ENCODE data around the gene ANKRD61.
"Not testable (repeated sequence)": the region's sequence is repeated elsewhere in the genome, so short reads cannot be mapped to it uniquely, and the experiment has no call there.

Gene ANKRD61

GRCh38 chr7:6030988-6031387 lies at the start of gene ANKRD61:
Gene ANKRD61 (plus strand): TSS chr7:6031376. CDS start chr7:6031376, 0 bp downstream.
- no peak for DNase-seq

DNA sequence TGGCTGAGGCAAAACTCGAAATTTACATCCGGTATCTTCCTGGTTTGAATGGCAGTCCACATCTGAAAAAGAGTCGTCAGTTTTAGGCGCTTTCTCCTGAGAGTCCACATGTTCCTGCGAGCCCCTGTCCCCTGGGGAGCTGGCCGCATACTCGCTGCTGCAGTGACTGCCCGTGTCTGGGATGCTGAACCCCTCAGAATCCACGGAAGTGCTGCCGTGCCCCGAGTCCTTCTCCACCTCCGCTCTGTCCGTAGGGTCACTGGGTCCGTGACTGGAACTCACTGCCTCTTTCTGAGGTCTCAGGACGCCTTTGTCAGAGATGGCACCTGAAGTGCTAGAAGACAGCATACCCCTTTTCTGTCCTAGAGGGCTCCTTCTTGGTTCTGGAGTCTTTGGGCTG lies 44.1 kb upstream of the ANKRD61 start:
- not testable (repeated sequence) for DNase-seq

DNA sequence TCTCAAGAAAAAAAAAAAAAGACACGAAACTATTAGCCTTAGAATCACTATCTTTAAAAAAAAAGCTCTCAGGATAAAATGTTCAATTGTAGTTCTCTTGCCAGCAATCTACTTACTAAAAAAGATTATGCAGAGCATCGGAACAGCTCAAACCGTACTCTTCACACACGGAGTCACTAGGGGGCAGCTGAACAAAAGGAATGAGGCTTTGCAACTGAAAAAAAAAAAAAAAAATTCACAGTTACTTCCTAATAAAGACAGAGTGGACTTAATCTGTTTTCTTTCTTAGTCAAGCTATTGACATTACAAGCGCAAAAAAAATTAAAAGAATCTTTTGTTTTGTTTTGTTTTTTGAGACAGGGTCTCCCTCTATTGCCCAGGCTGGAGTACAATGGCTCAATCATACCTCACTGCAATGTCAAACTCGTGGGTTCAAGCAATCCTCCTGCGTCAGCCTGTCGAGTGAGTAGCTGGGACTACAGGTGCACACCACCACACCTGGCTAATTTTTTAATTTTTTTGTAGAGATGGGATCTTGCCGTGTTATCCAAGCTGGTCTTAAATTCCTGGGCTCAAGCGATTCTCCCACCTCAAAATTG lies 33.9 kb upstream of the ANKRD61 start:
- DNase-seq: peak; percentile 14

- no peak for DNase-seq
Observed at GRCh38 chr7:6007386-6007785, 23.8 kb upstream of the ANKRD61 start.

- DNase-seq: not testable (repeated sequence)
Observed at GRCh38 chr7:6007835-6008590, 23.2 kb upstream of the ANKRD61 start.

DNA sequence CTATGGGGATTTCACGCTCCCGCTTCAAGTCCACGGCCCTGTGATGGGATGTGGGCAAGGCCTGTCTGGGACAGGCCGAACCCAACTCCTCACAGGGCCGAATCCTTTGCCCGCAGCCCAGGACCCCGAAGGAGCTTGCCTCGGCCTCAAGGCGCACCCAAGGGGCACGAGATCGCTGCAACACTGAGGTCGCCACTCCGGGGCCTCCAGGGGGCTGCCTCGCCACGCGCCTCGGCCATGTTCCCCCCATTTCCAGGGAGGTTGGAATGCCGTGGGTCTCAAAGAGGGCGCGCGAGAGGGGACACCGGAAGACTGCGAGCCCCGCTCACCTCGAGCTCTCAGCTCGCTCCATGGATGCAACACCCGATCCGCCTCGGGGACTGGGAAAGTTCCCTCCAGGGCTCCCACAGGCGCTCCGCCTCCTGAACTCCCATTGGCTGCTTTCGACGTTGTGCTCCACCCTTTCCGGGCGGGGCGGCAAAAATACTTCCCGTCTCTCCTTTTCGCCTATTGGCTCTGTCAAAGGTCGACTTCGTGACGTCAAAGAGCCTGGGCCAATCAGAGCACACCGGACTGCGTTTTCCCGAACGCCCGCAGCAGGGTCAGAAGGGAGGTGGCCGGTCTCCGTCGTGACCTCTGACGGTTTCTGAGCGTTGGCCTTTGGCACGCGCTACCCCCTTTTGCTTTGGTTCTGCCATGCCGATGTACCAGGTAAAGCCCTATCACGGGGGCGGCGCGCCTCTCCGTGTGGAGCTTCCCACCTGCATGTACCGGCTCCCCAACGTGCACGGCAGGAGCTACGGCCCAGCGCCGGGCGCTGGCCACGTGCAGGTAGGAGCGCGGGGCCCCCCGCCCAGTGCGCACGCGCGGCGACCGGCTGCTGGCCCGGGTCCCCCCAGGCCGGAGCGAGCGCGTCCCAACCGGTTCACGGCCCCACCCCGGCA lies 22.2 kb upstream of the ANKRD61 start, which contains the start of the genes AIMP2 and PMS2:
AIMP2 (plus strand) TSS at position 605 of the 944 bp plus-strand sequence; CDS start at position 697, 92 bp downstream.
PMS2 (minus strand) TSS at position 382 of the 944 bp plus-strand sequence; CDS start at position 352, 30 bp downstream.
- peak; percentile 91 for DNase-seq

DNA sequence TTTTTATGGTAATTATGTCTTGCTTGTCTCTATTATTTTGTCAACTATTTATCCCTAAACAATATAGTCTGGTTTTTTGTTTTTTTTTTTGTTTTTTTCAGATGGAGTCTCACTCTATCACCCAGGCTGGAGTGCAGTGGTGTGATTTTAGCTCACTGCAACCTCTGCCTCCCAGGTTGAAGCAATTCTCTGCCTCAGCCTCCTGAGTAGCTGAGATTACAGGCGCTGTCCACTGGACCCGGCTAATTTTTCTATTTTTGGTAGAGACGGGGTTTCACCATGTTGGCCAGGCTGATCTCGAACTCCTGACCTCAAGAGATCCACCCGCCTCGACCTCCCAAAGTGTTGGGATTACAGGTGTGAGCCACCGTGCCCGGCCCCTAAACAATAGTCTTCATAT lies 20.8 kb upstream of the ANKRD61 start:
- not testable (repeated sequence) for DNase-seq

DNA sequence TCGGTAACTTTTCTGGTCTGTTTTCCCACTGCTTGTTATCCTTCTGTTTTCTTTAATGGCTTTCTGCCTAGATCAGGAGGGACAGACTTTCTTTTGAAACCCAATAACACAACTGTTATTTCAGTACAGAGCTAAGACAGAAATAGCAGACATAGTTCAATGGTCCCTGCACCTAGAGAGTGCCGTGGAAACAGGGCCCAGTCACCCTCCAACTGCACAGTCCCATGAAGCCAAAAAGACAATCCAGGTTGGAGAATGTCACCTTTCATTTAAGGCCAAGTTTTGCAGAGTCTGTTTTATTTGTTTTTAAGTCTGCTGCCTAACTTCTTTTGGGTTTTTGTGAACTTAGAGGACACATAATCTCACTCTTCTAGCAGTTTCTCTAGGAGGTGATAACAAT lies 19.6 kb upstream of the ANKRD61 start:
- DNase-seq: no peak

DNA sequence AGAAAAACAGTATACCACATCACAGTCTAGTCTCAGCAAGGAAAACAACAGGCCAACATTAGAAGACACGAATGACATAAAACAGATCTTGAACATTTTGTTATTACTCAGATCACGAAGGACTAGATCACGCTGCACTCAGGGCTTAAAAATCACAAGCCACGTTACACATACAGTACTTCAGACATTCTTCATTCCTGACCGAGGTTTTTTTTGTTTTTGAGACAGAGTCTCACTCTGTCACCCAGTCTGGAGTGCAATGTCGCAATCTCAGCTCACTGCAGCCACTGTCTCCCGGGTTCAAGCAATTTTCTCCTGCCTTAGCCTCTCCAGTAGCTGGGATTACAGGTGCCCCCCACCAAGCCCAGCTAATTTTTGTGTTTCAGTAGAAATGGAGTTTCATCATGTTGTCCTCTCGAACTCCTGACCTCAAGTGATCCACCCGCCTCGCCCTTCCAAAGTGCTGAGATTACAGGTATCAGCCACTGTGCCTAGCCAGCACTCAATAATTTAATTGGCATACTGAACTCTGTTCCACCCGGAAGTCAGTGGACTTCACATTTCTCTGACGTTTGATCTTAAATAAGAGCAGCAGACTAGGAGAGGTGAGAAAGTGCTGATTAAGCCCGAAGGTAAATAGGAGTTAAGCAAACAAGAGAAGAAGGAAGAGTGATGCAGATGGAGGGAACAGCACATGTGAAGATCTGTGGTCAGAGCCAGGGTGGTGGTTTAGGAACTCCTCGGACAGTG lies 18.6 kb upstream of the ANKRD61 start:
- no peak for DNase-seq

GRCh38 chr7:6015917-6016652 lies 15.1 kb upstream of the ANKRD61 start:
- no peak for DNase-seq

DNA sequence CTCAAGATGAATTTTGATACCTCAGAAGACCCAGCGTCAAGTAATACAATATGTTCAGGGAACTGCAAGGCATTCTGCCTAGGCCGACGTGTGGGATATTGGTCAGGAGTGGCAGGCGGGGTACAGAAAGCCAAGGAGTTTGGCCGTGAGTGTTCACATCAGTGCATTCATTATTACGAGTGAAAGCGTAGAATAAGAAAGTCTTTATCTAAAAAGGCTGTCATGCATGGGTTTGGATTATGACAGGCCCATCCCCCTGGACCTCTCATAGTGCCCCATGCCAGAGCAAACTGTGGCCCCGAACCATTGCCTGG lies 14.6 kb upstream of the ANKRD61 start:
- no peak for DNase-seq

GRCh38 chr7:6020371-6021286 lies 10.5 kb upstream of the ANKRD61 start:
- DNase-seq: no peak

GRCh38 chr7:6022707-6023106 lies 8.5 kb upstream of the ANKRD61 start:
- DNase-seq: no peak

DNA sequence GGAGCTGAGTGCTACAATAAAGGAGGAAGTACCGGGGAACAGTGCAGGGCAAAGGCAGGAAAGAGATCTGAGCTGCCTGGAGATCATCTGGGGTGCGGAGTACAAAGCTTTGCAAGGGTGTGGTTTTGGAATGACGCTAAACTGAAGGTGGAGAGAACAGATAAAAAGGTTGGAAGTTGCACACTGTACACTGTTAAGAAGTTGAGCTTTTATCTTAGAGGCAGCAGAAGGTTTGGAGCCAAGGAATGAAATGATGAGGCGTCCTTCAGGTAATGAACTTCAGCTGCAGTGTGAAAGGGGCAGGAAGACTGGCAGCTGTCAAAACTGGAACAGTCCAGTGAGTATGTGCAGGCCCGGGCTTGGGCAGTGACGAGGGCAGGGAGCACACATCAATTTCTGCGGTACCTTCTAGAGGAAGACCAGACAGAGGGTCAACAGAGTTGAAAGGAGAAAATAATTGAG lies 7.2 kb upstream of the ANKRD61 start:
- no peak for DNase-seq

GRCh38 chr7:6026011-6026819 lies 5.0 kb upstream of the ANKRD61 start:
- DNase-seq: no peak

DNA sequence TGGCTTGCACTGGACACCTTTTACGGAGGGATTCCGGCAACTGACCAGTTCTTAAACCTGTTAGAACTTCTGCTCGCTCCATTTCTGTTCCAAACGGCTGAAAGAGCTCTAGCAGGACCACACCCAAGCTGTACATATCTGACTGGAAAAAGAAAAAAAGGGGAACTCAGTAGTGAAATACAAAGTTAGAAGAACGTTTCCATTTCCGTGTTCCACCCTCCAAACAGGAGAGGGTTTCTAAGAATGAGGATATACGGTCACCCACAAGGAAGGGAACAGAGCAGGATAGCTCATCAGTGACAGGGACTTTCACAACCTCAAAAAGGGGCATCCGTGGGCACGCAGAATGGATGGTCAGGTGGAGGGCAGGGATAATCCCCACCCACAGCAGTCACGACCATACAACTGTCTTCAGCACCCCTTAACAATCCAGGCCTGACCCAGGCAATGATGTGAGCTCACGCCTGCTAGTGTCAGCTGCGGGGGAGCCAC lies 4.3 kb upstream of the ANKRD61 start:
- no peak for DNase-seq

GRCh38 chr7:6027806-6028365 lies 3.3 kb upstream of the ANKRD61 start:
- DNase-seq: no peak

- DNase-seq: no peak
Observed at GRCh38 chr7:6028563-6028962, 2.6 kb upstream of the ANKRD61 start.

DNA sequence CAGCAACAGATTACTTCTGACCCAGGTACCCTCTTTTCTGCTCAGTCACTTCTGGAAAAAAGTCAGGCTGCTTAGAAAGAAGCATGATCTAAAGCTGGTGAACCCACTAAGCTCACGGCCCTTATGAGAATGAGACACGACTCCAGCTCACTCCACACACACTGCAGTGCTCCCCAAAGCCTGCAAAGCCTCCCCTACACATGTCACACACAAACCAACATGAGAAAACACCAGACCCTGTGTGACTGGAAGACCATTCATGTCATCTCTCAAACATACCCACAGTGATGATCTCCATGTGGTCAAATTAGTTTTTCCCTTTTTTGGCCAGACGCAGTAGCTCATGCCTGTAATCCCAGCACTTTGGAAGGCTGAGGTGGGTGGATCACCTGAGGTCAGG lies 391 bp downstream of the ANKRD61 start:
- no peak for DNase-seq
